Neural cell (in vitro differentiated cells): ENCODE results near the gene GPC3.

Experiments
- CTCF ChIP-seq: fragments of 450-650 bp; IDR thresholded peaks from 2 replicates; pipeline ENCODE4 v1.5.1; 2014; ENCODE audit warnings: antibody characterized with exemption, mild to moderate bottlenecking, moderate library complexity; ENCODE audit not compliant: poor library complexity, severe bottlenecking
- EP300 ChIP-seq: fragments of 450-650 bp; conservative IDR thresholded peaks from 2 replicates; pipeline ENCODE4 v1.6.1; 2014; ENCODE audit warnings: antibody characterized with exemption, mild to moderate bottlenecking, moderate library complexity; ENCODE audit not compliant: poor library complexity, severe bottlenecking
- POLR2AphosphoS5 ChIP-seq: IDR thresholded peaks from 2 replicates; pipeline ENCODE4 v1.6.1; 2012
- RAD21 ChIP-seq: fragments of 450-650 bp; conservative IDR thresholded peaks from 2 replicates; pipeline ENCODE4 v1.6.1; 2014; ENCODE audit warnings: antibody characterized with exemption, mild to moderate bottlenecking, moderate library complexity
- TAF1 ChIP-seq: IDR thresholded peaks from 2 replicates; pipeline ENCODE4 v1.6.1; 2012; ENCODE audit warnings: low read depth

- TF ChIP-seq CTCF (no peak), EP300 (no peak), POLR2AphosphoS5 (no peak), RAD21 (no peak), TAF1 (no peak)
Observed at GRCh38 chrX:133742602-133743305, 242.6 kb downstream of the GPC3 start.
